Nephron (organoid): ENCODE measurements around the gene NPR2.

Experiments used
- H3K27ac Mint-ChIP-seq, 3 experiments: 2 replicates each; pipeline ENCODE4 v1.8.0; 2020; ENCODE audit warnings: mixed read lengths in 3 of 3, mild to moderate bottlenecking in 2 of 3, moderate library complexity in 1 of 3
- H3K27me3 Mint-ChIP-seq: 2 replicates; pipeline ENCODE4 v1.8.0; 2021; ENCODE audit warnings: low read depth, mild to moderate bottlenecking, moderate library complexity, mixed read lengths
- H3K36me3 Mint-ChIP-seq: 2 replicates; pipeline ENCODE4 v1.8.0; 2020; ENCODE audit warnings: low read depth, mixed read lengths
- H3K4me1 Mint-ChIP-seq: 2 replicates; pipeline ENCODE4 v1.8.0; 2020; ENCODE audit warnings: mixed read lengths
- H3K4me3 Mint-ChIP-seq, 3 experiments: 2 replicates each; pipeline ENCODE4 v1.8.0; 2020; ENCODE audit warnings: mild to moderate bottlenecking in 3 of 3, mixed read lengths in 3 of 3, moderate library complexity in 2 of 3
- H3K9me3 Mint-ChIP-seq: 2 replicates; pipeline ENCODE4 v1.8.0; 2020; ENCODE audit warnings: mixed read lengths
- CTCF ChIP-seq, 3 experiments: fragments of 200-600 bp; sonication (generic); IDR thresholded peaks; one replicate each; pipeline ENCODE4 v1.5.0; 2021; ENCODE audit warnings: antibody characterized with exemption in 3 of 3; ENCODE audit not compliant: unreplicated experiment in 3 of 3

Gene NPR2

GRCh38 chr9:35795695-35796094, 4.3 kb downstream of the NPR2 start:
- H3K36me3 Mint-ChIP-seq: peaks cover 5% of the 10 kb centered on the region
- peaks cover 33% of the 10 kb centered on the region for H3K4me1 Mint-ChIP-seq
- H3K27ac Mint-ChIP-seq: peak overlapping the region in 1 of 3 experiments; percentile 11
- no peak for TF ChIP-seq CTCF (IDR thresholded peaks at IDR 0.05; ENCODE audit: unreplicated experiment in 3 of 3)
- H3K9me3 Mint-ChIP-seq: no peaks in the 10 kb centered on the region
- peak overlapping the region in 1 of 3 experiments; percentile 62 for H3K4me3 Mint-ChIP-seq
- peaks cover 3% of the 10 kb centered on the region for H3K27me3 Mint-ChIP-seq

DNA sequence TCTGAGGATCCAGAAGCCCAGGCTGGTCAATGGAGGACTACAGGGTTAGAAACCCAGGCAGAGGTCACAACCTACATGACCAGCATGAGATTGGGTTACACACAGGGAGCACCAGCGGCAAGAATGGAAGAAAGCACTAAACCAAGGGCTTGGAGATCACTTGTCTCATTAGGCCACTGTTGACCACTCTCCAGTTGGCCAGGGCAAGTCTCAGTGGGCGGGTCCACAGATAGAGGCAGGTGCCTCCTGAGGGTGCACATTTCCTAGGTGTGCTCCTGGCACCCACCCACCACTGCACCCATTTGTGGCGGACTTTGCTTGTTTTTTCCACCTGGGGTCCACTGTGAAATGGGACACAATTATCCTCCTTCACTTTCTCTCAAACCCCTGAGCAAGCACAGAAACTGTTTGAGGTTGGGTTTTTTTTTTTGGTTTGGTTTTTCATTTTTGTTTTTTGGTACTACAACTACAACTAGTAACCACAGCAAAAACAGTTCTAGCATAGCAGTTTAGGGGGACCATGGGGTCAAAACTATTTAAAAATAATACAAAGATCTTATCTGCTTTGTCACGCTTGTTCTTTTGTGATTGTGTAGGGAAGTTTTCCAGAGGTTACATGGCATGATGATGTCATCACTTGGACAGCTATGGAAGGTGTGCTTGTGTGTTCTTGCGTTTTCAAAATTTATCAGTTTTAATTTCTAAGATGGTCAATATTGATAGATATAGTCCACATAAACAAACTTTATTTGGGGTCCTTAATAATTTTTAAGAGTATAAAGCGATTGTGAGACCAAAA, 6.1 kb downstream of the NPR2 start:
- Mint-ChIP-seq H3K4me3 (no peak overlapping the region), H3K9me3 (no peaks in the 10 kb centered on the region), H3K36me3 (peaks cover 17% of the 10 kb centered on the region), H3K27ac (no peak overlapping the region), H3K27me3 (peaks cover 3% of the 10 kb centered on the region), H3K4me1 (peaks cover 33% of the 10 kb centered on the region)
- no peak for TF ChIP-seq CTCF (IDR thresholded peaks at IDR 0.05; ENCODE audit: unreplicated experiment in 3 of 3)

DNA sequence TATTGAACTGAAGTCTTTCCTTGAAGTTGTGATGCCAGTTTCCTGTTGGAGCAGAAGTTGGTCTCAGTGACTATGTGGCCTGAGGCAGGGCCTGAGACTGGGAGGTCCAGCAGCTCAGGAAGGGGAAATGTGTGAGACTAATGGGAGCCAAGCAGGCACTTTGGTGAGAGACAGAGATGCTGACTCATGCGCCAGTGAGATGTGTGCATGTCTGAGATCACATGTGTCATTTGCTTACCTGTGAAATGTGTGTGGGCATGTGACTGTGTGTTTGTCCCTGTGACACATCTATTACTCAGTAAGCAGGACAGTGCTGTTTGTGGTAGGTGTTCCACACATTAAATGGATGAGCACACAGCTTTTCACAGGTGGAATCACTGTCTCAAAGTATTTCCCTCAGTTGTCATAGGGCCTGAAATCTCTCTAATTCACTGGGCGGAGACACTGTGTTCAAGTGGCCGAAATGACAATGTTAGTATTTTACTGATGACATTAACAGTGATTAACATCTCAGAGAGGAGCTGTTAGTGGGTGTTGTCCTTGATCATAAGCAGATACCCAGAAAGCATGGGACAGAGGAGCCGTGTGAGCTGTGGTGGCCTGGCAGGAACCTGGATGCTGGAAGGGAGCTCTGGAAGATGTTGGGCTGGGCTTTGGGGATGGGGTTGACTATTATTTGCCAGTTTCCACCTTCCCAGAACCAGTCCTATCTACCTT, 7.4 kb downstream of the NPR2 start:
- Mint-ChIP-seq H3K27ac (no peak overlapping the region), H3K27me3 (peaks cover 3% of the 10 kb centered on the region), H3K36me3 (peaks cover 26% of the 10 kb centered on the region), H3K4me3 (no peak overlapping the region), H3K9me3 (no peaks in the 10 kb centered on the region), H3K4me1 (peaks cover 21% of the 10 kb centered on the region)
- no peak for TF ChIP-seq CTCF (IDR thresholded peaks at IDR 0.05; ENCODE audit: unreplicated experiment in 3 of 3)

- TF ChIP-seq CTCF (IDR thresholded peaks at IDR 0.05; ENCODE audit: unreplicated experiment in 3 of 3): no peak
- H3K27me3 Mint-ChIP-seq: peaks cover 3% of the 10 kb centered on the region
Observed at GRCh38 chr9:35800530-35800929, 9.1 kb downstream of the NPR2 start.

DNA sequence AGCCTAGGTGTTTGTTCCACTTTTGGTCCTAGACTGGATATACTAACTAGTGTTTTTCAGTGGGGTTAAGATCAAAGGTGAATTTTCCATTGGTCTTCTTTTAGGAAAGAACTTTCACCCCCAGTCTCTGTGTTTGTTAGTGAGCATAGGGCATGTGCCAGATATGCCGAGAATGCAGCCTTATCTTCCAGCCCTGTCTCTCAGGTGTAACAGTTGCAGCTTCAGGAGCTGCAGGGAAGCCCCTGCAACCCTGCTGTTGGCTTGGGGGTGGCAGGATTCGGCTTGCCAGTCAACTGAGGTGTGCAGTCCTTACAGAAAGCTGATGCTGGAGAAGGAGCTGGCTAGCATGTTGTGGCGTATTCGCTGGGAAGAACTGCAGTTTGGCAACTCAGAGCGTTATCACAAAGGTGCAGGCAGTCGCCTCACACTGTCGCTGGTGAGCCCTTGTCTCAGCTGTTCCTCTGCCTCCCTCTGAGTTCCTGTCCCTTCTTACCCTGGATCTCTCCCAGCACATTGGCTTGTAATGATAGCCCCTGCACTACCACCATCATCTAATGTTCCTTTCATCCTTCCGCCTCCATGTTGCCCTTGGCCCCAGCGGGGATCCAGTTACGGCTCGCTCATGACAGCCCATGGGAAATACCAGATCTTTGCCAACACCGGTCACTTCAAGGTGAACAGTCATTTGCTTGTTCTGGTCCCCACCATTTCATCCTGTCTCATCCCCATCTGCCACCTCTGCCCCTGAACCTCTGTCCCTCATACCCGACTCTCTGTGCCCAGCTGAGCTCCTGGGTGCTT, 10.1 kb downstream of the NPR2 start:
- H3K4me3 Mint-ChIP-seq: no peak overlapping the region
- TF ChIP-seq CTCF (IDR thresholded peaks at IDR 0.05; ENCODE audit: unreplicated experiment in 3 of 3): no peak
- H3K27me3 Mint-ChIP-seq: peaks cover 3% of the 10 kb centered on the region
- H3K4me1 Mint-ChIP-seq: no peaks in the 10 kb centered on the region
- H3K36me3 Mint-ChIP-seq: peaks cover 41% of the 10 kb centered on the region
- H3K27ac Mint-ChIP-seq: no peak overlapping the region
- H3K9me3 Mint-ChIP-seq: no peaks in the 10 kb centered on the region

More at GRCh38 chr9:35800530-35800929, 9.1 kb downstream of the NPR2 start:
- H3K9me3 Mint-ChIP-seq: no peaks in the 10 kb centered on the region
- H3K27ac Mint-ChIP-seq: no peak overlapping the region
- peaks cover 32% of the 10 kb centered on the region for H3K36me3 Mint-ChIP-seq
- no peak overlapping the region for H3K4me3 Mint-ChIP-seq
- H3K4me1 Mint-ChIP-seq: peaks cover 4% of the 10 kb centered on the region
